Heart left ventricle (tissue), 16 donors: ENCODE measurements around the gene PNLIPRP2. TPM values are rescaled to one million over a fixed set of nuclear protein-coding genes. Genes with fewer than 3 reads are reported as not detected.

Source experiments
- ATAC-seq, 4 donors: fragments of 200-7000 bp; cut with Tn5 transposase; one replicate each; pipeline ENCODE4 v1.9.1; 2020 to 2022; ENCODE audit warnings: moderate library complexity in 4 of 4, mild to moderate bottlenecking in 3 of 4, moderate number of reproducible peaks in 1 of 4
- DNase-seq, 5 donors: peaks; one replicate each; pipeline ENCODE4 v3.0.0-alpha.2; 2020
- H3K27ac ChIP-seq, 12 donors: fragments of 200-600 bp; sonication (generic) in 4 of 12; one replicate each; pipeline versions ENCODE4 v1.5.0 to v1.8.0; 2016 to 2022; ENCODE audit warnings: mild to moderate bottlenecking in 2 of 12
- H3K27me3 ChIP-seq, 9 donors: fragments of 200-600 bp; sonication (generic) in 2 of 9; one replicate each; pipeline versions ENCODE4 v1.5.1 to v1.8.0; 2016 to 2022; ENCODE audit warnings: mild to moderate bottlenecking in 3 of 9
- H3K36me3 ChIP-seq, 9 donors: fragments of 200-600 bp; sonication (generic) in 2 of 9; one replicate each; pipeline versions ENCODE4 v1.5.0 to v1.8.0; 2018 to 2022; ENCODE audit warnings: mild to moderate bottlenecking in 2 of 9
- H3K4me1 ChIP-seq, 12 donors: fragments of 200-600 bp; sonication (generic) in 4 of 12; one replicate each; pipeline versions ENCODE4 v1.5.0 to v1.8.0; 2016 to 2022; ENCODE audit warnings: mild to moderate bottlenecking in 3 of 12
- H3K4me3 ChIP-seq, 12 donors: fragments of 200-600 bp; sonication (generic) in 4 of 12; one replicate each; pipeline versions ENCODE4 v1.5.0 to v1.8.0; 2017 to 2022; ENCODE audit warnings: mild to moderate bottlenecking in 9 of 12, moderate library complexity in 4 of 12
- H3K9me3 ChIP-seq, 12 donors: fragments of 200-600 bp; sonication (generic) in 4 of 12; one replicate each; pipeline versions ENCODE4 v1.5.0 to v1.8.0; 2016 to 2022; ENCODE audit warnings: mild to moderate bottlenecking in 1 of 12
- CTCF ChIP-seq, 12 donors: fragments of 200-600 bp; sonication (generic) in 4 of 12; IDR thresholded peaks; one replicate each; pipeline versions ENCODE4 v1.5.0 to v1.8.0; 2018 to 2022; ENCODE audit warnings: antibody characterized with exemption in 12 of 12, mild to moderate bottlenecking in 5 of 12
- POLR2A ChIP-seq, 2 donors: fragments of 450-650 bp; IDR thresholded peaks; one replicate each; pipeline ENCODE4 v1.6.1; 2017; ENCODE audit warnings: antibody characterized with exemption in 2 of 2, mild to moderate bottlenecking in 2 of 2, moderate library complexity in 2 of 2
- WGBS, 4 donors: extraction: QIAGEN DNeasy Blood & Tissue Kit in 2 of 4; methylation state at CpG; one replicate each; pipeline versions ENCODE4 v1.1.5 to v1.1.7; 2013 to 2018; 5-methylcytosine and 5-hydroxymethylcytosine counted together
- intact Hi-C, 10 donors: fragments of 100-400 bp; cut with DNase I; formaldehyde crosslinking; loops; one replicate each; pipeline versions ENCODE4 v1.11.1 to v1.14.2; 2022
- polyA plus RNA-seq, 2 donors: library from polyadenylated mRNA; stranded (reverse); fragments of 200-250 nt; gene quantifications; one replicate each; pipeline ENCODE4 v1.2.3, GENCODE V29; 2013
- total RNA-seq, 9 donors: library from RNA; depleted of rRNA in 2 of 9; stranded (reverse); fragments of >200 nt in 2 of 9; fragmentation: NEBNext Ultra II Directional in 3 of 9; extraction: Animal tissue kit (Norgen Biotek cat#: 25700) in 3 of 9; gene quantifications; one replicate each; pipeline versions ENCODE4 v1.1.0 to v1.2.4, GENCODE V29; 2016 to 2023
- donor health status: ischemic (EF 13 %, LVEDD 7.1; RV severe dilation, severe dysfunction).
- donor health status: healthy with polysubstance abuse.
- donor health status: DM: no; HTN: yes; CAD: no.
- donor health status: DM: no; HTN: no; CAD: no.
- donor health status: ischemic (EF 25% LVEDD 6.9; RV normal size, moderate dysfunction).
- donor health status: ischemic (EF 25% LVEDD 5.7; RV mildly dilated, moderate dysfunction).
- donor health status: healthy.
- donor health status: DM: yes; HTN: yes; CAD: no.
- donor health status: ischemic (EF 35%, LVEDD 5.7; RV mildly dilated, moderate dysfunction).
- donor health status: nonischemic (EF 11% LVEDD 7.7; RV severe dilation, severe dysfunction).
- donor health status: DM: yes; HTN: yes; CAD: no.
- donor health status: PGD.
- donor health status: ischemic (EF 29% LVEDD 5.4; RV normal size, mild dysfunction).
- donor health status: nonischemic (EF 23%, LVEDD 6.1; RV moderate dilation, normal function).

PNLIPRP2 gene
- total and polyA plus RNA-seq, 11 donors = 0.04 to 0.27 TPM; not detected in 9

DNA sequence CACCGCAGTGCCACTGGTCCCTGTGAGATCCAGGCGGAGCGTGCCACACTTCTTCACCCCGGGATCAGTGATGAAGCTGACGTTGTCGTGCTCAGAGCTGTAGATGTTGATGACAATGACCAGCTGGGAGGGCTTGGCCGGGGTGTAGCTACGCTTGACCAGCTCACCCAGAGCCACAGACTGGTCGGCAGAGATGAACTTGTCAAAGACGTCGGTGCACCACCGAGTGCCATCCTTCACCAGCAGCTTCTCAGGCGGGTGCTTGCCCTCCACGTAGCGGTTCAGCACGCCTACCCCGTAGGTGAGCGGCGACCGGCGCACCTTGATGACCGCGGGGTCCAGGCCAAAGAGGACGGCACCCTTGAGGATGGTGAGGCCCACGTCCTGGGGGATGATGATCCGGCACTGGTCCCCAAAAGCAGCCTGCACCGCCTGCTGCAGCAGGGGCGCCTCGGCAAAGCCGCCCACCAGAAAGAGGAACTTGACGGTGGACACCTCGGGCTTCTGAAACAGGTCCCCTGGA is 54.2 kb downstream of the PNLIPRP2 start:
- intact Hi-C loops = no loop called here
- peak in 1 of 5 donors; percentile 65 for DNase-seq
- Histone ChIP-seq H3K9me3 (no peaks in the 10 kb centered on the region), H3K27me3 (peaks cover 0 to 9% (median 3%) of the 10 kb centered on the region in 9 donors), H3K36me3 (peaks cover 0 to 55% (median 6%) of the 10 kb centered on the region in 9 donors), H3K4me3 (no peak overlapping the region), H3K4me1 (peaks cover 0 to 4% (median 0%) of the 10 kb centered on the region in 12 donors), H3K27ac (no peak overlapping the region)
- ATAC-seq = no peak
- WGBS, 4 donors = 92 to 95% (median 93%) methylated on average over 20 to 32 of the region's 32 CpGs
- TF ChIP-seq POLR2A (IDR thresholded peaks at IDR 0.05) (no peak), CTCF (IDR thresholded peaks at IDR 0.05) (no peak)

GRCh38 chr10:116676118-116676517 is 55.4 kb downstream of the PNLIPRP2 start:
- intact Hi-C loops = no loop called here

GRCh38 chr10:116676633-116677032 is 55.9 kb downstream of the PNLIPRP2 start:
- DNase-seq = no peak
- WGBS, 4 donors = 76 to 87% (median 81%) methylated on average over 8 of the region's 8 CpGs
- H3K36me3 ChIP-seq = peaks cover 0 to 62% (median 17%) of the 10 kb centered on the region in 9 donors
- no peak for ATAC-seq
- intact Hi-C loops = no loop called here
- no peaks in the 10 kb centered on the region for H3K4me1 ChIP-seq
- no peak overlapping the region for H3K27ac ChIP-seq
- H3K27me3 ChIP-seq = no peaks in the 10 kb centered on the region
- no peaks in the 10 kb centered on the region for H3K9me3 ChIP-seq
- TF ChIP-seq POLR2A (IDR thresholded peaks at IDR 0.05) (no peak), CTCF (IDR thresholded peaks at IDR 0.05) (no peak)
- H3K4me3 ChIP-seq = no peak overlapping the region

More at GRCh38 chr10:116676118-116676517, 55.4 kb downstream of the PNLIPRP2 start:
- Histone ChIP-seq H3K9me3 (no peaks in the 10 kb centered on the region), H3K36me3 (peaks cover 0 to 62% (median 13%) of the 10 kb centered on the region in 9 donors), H3K27me3 (no peaks in the 10 kb centered on the region), H3K4me1 (no peaks in the 10 kb centered on the region), H3K4me3 (no peak overlapping the region), H3K27ac (no peak overlapping the region)
- DNase-seq (no peak), ATAC-seq (no peak)
- TF ChIP-seq POLR2A (IDR thresholded peaks at IDR 0.05) (no peak), CTCF (IDR thresholded peaks at IDR 0.05) (no peak)
- WGBS, 4 donors = 89 to 96% (median 90%) methylated on average over 11 of the region's 11 CpGs

- Histone ChIP-seq H3K4me1 (peaks cover 0 to 8% (median 0%) of the 10 kb centered on the region in 12 donors), H3K27ac (no peak overlapping the region), H3K4me3 (no peak overlapping the region), H3K36me3 (peaks cover 0 to 41% (median 10%) of the 10 kb centered on the region in 9 donors), H3K9me3 (no peaks in the 10 kb centered on the region), H3K27me3 (no peaks in the 10 kb centered on the region)
- ATAC-seq = no peak
- WGBS, 4 donors = 94 to 96% (median 96%) methylated on average over 15 of the region's 15 CpGs
- intact Hi-C loops = no loop called here
- TF ChIP-seq CTCF (IDR thresholded peaks at IDR 0.05) (no peak), POLR2A (IDR thresholded peaks at IDR 0.05) (no peak)
- DNase-seq = no peak
Measured at GRCh38 chr10:116679351-116679750, 58.6 kb downstream of the PNLIPRP2 start.
